ENCODE measurements around the gene FAM98B. TPM values are rescaled to one million over a fixed set of nuclear protein-coding genes. Genes with fewer than 3 reads are reported as not detected.

The FAM98B gene
- total and polyA plus RNA-seq, 2 of the 13 experiments (the other 11 are each of a cell fraction or from before 2014, with no cell fraction given): 3.7 to 4.7 TPM

GRCh38 chr15:38528294-38528693, 74.4 kb downstream of the FAM98B start (continued):
- TF ChIP-seq ZNF770 (CRISPR knock-in tag; IDR thresholded peaks at IDR 0.05): no peak
- TF ChIP-seq ZNF512B (CRISPR knock-in tag; IDR thresholded peaks at IDR 0.05; ENCODE audit: borderline replicate concordance): no peak
- TF ChIP-seq SKI (IDR thresholded peaks at IDR 0.05; ENCODE audit: partially characterized antibody): no peak
- TF ChIP-seq GABPB1 (CRISPR knock-in tag; IDR thresholded peaks at IDR 0.05): no peak
- no peak for TF ChIP-seq MLLT10 (CRISPR knock-in tag; IDR thresholded peaks at IDR 0.05)

GRCh38 chr15:38530113-38530512, 76.2 kb downstream of the FAM98B start:
- WGBS (ENCODE audit: low lambda C conversion rate): 38% methylated on average over 1 of the region's 1 CpG
- in situ Hi-C loops (cut with HindIII; ENCODE audit: extremely low pct_ligation_motif_present, low pct_unique_long_range_greater_than_20kb): no loop called here
- POLR2A ChIA-PET: no interaction called here
- no peak for TF ChIP-seq ZNF556 (CRISPR knock-in tag; IDR thresholded peaks at IDR 0.05; ENCODE audit: borderline replicate concordance)
- no peak for TF ChIP-seq SOX5 (CRISPR knock-in tag; IDR thresholded peaks at IDR 0.05; ENCODE audit: borderline replicate concordance)
- TF ChIP-seq ZBTB40 (IDR thresholded peaks at IDR 0.05): no peak
- TF ChIP-seq ZBTB40 (CRISPR knock-in tag; IDR thresholded peaks at IDR 0.05): no peak

More at GRCh38 chr15:38530113-38530512, 76.2 kb downstream of the FAM98B start:
- FAIRE-seq (no peak), ATAC-seq (no peak), DNase-seq (ENCODE audit: low spot score) (no peak)
- no TSS peak for BruUV-seq (replicated peaks)
- no peaks in the 10 kb centered on the region for H3K4me1 ChIP-seq (ENCODE audit: insufficient read depth, low read length)
- H3K9ac ChIP-seq (ENCODE audit: insufficient read depth, low read depth, low read length): no peak overlapping the region
- H3K4me3 ChIP-seq (replicated peaks in 1 of 3; ENCODE audit: insufficient read depth in 1 of 3, low read depth in 2 of 3, low read length in 3 of 3): no peak overlapping the region
- H2AFZ ChIP-seq (ENCODE audit: low read length): no peak overlapping the region
- H4K20me1 ChIP-seq (ENCODE audit: insufficient read depth, low read length): no peaks in the 10 kb centered on the region
- CTCF ChIA-PET (ENCODE audit: low intra/inter-chr PET ratio, low total read pairs): no interaction called here
- H3K79me2 ChIP-seq (ENCODE audit: insufficient read depth, low read length): no peaks in the 10 kb centered on the region
- peaks cover 0 to 4% of the 10 kb centered on the region in 2 experiments; a peak in 2 of 5 replicates for H3K27me3 ChIP-seq (ENCODE audit: control insufficient read depth in 1 of 2, insufficient read depth in 2 of 2, low read length in 2 of 2)
- H3K4me2 ChIP-seq (ENCODE audit: low read depth, low read length): no peak overlapping the region
- no peaks in the 10 kb centered on the region for H3K36me3 ChIP-seq (replicated peaks in 1 of 2; ENCODE audit: control insufficient read depth in 1 of 2, insufficient read depth in 2 of 2, low read length in 2 of 2)
- H3K9me3 ChIP-seq (ENCODE audit: low read length): no peaks in the 10 kb centered on the region
- intact Hi-C loops (cut with micrococcal nuclease; ENCODE audit: unreplicated experiment): no loop called here
- no peak overlapping the region for H3K27ac ChIP-seq (ENCODE audit: extremely low read length, insufficient read depth, low read length)
